Kidney tubule cell (primary cell): Measurements from ENCODE around the gene TSBP1.
A peak's percentile ranks its signal among the peaks of the same experiment; 100 is the strongest.

ENCODE experiments used
- DNase-seq: peaks from one replicate; pipeline ENCODE4 v3.0.0-alpha.2; 2018; ENCODE audit warnings: low spot score

The TSBP1 gene, protein sequence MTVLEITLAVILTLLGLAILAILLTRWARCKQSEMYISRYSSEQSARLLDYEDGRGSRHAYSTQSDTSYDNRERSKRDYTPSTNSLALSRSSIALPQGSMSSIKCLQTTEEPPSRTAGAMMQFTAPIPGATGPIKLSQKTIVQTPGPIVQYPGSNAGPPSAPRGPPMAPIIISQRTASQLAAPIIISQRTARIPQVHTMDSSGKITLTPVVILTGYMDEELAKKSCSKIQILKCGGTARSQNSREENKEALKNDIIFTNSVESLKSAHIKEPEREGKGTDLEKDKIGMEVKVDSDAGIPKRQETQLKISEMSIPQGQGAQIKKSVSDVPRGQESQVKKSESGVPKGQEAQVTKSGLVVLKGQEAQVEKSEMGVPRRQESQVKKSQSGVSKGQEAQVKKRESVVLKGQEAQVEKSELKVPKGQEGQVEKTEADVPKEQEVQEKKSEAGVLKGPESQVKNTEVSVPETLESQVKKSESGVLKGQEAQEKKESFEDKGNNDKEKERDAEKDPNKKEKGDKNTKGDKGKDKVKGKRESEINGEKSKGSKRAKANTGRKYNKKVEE

DNA sequence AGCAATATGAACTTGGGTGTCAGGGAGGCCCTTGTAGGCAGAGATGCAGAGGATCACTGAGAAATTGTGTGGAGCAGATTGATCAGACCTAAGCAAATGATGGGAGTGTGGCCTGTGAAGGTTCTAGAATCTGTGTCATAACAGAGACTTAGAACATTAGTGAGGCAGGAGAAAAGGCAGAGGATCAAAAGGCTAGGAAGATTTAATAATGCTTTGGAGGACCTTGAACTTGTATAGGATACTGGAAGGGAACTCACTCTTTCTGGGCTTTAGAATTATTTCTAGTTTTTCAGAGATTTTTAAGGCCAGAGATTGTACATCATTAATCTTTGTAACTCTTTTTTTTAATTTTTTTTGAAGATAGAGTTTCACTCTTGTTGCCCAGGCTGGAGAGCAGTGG lies at the start of gene TSBP1:
TSBP1 (minus strand) TSS at position 101 of the 400 bp plus-strand sequence. CDS start 197 bp downstream, outside the sequence.
- DNase-seq = no peak

DNA sequence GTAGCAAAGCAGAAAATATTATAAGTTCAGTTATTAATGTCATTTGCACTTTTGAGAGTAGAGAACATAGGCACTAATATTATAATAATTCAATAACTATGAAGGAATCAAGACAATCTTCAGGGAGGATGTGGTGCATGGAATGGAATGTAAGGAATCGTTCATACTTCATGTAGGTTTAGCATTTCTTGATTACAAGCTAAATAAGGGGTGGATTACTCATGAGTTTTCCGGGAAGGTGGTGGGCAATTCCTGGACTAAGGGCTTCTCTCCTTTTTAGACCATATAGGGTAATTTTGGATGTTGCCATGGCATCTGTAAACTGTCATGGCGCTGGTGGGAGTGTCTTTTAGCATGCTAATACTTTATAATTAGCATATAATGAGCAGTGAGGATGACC lies 44.3 kb upstream of the TSBP1 start:
- no peak for DNase-seq

DNA sequence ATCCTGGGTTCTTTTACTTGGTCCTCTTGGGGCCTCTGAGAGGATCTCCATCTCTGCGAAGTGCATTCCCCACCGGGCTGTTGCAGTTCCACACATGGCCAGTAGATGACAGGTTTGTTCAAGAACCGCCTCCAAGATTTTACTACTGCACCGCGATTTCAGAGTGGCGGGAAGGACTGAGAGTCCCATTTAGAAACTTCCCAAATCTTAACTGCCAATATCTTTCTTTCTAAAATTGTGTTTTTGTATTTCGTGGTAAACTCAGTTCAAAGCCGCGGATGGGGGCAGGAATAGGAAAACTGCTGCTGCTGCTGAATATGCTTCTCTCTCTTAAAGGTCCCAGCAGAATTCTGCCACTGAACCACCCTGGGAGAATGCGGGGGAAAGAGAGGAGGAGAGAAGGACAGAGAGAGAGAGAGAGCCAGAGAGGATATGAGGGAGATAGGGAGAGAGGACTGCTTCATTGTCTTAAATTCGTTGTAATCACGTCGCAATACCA lies 43.9 kb upstream of the TSBP1 start:
- DNase-seq = peak; percentile 62

DNA sequence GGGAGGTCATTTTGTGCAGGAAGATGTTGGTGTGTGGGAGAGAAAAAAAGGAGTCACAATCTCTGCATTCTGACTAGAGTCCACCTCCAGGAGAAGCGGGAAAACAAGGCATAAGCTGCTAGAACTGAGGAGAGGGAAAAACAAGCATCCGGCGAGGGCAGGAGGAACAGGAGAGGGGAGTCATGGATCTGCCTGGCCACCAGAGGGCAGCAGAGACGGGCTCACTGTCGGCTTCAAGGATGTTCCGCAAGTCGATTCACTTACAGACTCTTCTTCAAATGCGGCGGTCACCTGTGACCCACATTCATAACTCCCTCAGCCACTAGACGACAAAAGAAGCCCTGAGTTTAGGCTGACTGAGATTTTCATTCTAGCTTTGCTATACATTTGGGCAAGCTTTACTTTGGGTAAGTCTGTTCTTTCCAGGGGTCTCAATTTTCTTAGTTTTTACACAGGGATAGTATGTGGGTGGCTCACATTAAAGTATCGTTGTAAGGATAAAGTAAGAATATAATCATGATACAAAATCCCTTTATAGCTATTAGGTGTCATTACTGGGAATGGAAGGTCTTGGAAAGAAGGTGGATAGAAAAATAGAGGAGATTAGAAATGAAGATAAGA lies 41.8 kb upstream of the TSBP1 start:
- peak; percentile 74 for DNase-seq

DNA sequence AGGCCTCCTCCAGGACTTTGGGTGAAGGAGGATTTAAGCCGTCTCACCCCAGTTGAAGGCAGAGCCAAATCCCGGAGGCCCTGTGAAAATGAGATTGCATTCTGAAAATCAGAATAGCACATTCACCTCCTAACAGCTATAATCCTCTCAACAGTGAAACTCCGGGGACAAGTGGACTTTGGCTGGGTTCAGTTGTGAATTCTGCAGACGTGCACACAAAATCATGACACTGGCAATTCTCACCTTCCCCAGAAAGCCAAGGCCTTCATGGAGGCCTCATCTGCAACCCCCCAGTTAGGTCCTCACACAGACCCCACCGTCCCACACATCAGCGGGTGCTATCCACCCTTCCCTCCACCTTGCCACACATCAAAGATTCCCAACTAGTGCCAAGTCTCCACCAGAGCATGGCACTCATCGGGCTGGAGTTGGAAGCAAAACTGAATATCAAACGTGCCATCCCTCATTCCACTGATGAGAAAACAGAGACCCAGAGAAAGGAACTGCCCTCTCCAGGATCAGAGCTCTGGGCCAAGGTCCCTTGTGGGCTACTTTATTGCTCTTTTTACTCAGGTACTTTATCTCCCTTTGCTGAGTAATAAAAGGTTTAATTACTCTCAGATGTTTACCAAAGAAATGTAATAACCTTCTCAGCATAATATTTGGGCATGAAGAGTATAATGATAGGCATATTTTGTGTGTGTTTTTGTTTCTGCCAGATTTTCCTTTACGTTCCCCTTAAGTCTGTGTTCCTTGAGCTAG lies 40.0 kb upstream of the TSBP1 start:
- no peak for DNase-seq

DNA sequence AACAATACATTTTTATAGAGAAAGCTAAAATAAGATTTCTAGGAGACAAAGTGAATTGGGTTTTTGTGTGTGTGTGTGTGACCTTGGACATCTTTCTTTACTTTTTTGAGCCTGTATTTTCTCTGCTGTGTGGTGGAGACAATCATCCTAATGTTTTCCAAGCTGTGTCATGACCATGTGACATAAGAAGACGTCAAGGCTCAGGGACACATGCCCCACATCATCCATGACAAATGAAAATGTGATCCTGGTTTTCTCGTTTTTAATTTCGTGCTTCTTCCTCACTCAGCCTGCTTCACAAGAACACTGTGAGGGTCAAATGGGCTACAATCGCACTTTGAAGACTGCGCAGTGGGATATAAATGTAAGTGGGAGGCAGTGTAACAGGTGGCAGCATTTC lies 39.2 kb upstream of the TSBP1 start:
- no peak for DNase-seq

DNA sequence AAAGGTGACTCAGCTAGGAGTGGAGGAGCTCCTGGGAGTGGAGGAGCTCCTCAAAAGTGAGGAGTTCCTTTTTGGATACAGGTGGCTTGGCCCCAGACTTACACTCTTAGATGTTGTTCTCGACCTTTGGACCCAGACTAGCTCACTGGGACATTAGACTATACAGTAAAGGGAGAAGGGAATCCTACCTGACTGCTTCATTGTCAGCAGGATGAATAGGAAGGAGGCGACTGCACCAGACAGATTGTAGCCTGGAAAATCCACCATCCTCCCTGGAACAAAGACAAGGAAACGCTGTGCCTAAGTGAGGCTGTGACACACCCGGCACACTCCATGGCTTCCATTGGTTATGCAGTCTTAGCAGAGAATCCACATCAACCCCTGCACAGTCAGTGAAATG lies 35.2 kb upstream of the TSBP1 start, which contains the start of gene BTNL2:
BTNL2 (minus strand) TSS at position 325 of the 400 bp plus-strand sequence; CDS start at position 267, 58 bp downstream.
- DNase-seq = no peak

DNA sequence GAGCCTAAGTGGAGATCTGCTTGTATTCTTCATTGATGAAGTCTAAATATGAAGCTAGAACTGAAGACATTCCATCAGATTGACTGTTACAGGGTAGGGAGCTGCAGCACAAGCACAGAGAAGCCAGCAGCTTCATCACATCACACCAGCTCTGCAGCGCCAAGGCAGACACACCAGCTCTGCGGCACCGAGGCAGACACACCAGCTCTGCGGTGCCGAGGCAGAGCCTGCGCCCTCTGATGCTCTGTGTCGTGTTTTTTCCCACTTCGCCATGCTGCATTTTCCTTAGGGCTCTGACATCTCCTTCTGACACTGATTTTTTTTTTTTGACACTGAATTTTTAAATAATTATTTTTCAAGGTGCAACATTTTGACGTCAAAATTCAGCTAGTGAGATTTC lies 34.5 kb upstream of the TSBP1 start:
- DNase-seq = no peak

DNA sequence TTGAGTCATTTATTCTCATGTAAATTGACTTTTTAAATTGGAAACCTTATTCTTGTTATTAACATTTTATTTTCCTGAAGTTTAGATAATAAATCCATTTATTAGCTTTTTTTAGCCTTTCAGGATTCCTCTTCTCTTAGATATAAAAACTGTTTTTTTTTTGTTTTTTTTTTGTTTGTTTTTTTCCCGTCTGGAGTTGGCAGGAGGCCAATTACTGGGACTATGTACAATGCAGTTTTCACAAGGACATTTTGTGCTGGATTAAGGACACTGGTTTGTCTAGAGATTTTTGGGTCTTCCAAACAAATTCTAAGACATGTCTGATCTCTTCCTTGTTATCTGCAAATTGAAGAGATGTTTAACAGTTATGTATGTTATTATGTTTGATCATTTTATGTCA lies 34.0 kb upstream of the TSBP1 start:
- DNase-seq = no peak

DNA sequence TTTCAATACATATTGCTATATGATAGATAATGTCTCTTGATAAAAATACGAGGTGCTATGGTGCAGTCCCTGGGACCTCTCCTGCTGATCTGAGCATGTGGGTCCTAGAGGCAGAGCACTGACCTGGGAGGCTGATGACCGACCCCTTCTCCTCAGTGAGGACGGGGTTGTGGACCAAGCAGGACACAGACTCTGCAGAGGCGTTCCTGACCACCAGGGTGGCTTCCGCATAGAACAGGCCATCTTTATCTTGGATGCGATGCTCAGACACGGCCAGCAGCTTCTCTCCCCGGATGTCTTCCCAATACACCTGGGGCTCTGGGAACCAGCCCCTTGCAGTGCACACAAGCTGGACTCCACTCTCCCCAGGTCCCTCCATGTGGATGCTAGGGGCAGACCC lies 31.1 kb upstream of the TSBP1 start:
- DNase-seq = no peak

DNA sequence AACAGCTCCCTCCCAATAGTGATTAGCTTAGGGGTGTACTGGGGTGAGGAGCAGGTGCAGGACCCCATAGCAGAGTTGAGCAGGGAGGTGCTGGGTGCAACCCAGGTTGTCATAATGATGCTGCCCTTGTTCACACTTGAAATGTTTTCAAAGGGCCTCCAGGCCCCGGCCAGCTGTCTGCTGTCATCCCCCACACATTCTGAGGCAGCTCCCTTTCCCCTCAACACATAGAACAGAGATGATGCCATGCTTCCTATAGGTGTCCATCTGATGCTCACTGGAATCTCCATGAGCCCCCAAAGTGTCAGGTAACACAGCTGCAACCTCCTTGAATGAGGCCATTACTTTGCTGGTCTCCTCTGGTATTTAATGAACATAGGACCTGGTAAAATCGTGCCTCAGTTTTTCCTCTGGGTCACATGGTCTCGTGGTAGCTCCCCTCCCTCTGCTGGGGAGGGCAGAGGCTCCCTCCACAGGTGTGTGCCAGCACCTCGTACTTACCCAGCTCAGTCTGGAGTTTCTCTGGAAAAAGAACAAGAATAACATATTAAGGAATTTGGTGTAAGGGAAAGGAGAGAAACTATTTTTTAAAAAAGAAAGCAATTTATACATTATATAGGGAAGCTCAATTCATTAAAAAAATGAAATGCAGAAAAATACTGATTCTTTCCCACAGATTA lies 29.7 kb upstream of the TSBP1 start:
- DNase-seq = no peak

DNA sequence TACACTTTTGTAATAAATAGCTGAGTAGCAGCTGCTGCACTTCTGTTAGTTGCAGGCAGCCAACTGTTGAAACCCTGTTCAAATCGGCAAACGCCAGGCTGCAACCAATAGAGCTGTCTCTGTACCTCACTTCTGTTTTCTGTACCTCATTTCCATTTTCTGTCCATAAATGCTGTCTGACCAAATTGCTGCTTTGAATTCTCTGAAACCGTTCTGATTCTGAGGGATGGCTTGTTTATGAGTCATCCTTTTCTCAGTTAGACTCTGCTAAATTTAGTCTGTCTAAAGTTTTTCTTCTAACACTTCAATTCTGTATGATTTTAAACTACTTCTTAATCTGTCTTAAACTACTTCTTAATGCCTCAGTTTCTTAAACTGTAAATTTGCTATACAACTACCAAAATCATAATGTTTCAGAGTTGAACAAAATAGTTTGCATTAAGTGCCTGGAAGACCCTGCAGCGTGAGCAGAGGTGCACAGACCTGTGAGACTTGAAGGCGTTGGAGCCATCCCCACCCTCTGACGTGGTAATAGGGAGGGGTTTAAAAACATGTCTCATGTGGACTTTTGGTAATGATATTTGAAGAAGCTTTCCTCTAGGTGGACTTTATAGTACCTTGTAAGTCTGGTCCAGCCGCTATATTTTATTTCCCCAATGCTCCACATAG lies 25.7 kb upstream of the TSBP1 start:
- DNase-seq = no peak

DNA sequence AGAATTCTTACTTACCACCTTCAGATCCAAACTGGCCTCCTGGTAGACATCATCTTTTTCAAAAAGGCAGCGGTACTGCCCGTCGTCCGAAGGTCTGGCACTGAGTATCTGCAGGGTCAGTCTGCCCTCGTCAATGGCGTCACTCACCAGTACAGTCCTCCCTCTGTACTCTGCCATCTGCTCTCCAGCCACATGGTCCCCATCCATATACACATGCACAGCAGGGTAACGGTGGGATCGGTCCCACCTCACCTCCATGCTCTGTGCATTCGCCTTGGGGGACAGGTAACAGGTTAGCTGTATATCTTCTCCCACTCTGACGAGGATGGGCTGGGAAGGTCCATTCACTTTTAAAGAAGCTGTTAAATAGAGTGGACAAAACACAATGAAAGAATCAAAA lies 24.3 kb upstream of the TSBP1 start:
- no peak for DNase-seq

DNA sequence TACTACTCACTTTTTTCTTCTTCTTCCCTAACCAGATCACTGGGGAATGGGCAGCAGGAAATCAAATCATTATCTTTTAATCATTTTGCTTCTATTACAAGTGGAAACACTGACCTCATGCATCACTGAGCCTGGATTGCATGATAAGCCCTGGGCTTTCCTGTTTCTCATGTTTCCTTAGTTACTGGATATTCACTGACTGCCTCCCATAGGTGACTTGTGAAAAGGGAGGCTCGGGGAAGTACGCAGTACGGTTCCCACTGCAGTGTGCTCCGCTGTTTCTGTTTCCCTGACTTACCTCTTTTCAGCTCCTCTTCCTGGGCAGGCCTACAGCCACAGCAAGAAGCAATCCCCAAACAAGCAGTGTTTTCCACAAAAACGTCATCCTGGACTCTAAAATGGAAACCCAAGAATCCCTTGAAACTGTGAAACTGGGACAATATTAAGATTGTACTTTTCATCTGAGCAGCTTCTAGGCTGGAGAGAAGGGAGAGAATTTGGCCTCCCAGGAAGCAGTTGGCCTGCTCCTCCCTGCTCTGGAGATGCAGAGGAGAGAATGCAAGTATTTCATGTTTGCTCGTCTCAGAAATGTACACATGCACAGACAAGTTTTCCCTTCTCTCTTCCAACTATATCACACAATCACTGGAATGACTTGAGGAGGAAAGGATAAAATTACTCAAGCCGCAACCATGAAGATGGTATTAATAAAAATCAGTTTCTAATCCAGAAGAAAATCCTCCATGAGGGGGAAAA lies 22.1 kb upstream of the TSBP1 start:
- DNase-seq = peak; percentile 73

DNA sequence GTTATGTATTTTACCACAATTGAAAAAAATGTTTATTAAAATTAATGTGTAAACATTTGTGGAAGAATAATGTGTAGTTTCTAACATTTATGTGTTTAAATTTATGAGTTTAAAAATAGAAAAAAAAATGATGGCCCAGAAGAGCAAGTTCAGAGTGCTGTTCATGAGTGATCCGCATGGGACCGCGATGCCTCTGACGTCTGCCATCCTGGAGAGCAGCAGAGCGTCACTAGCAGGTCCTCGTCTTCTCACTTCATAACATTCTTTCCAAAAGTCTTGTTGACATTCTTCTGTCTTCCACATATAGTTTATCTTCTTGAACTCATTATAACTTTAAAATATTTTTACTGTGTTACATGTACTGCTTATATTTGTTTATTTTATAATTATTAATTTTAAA lies 19.8 kb upstream of the TSBP1 start:
- DNase-seq = no peak

DNA sequence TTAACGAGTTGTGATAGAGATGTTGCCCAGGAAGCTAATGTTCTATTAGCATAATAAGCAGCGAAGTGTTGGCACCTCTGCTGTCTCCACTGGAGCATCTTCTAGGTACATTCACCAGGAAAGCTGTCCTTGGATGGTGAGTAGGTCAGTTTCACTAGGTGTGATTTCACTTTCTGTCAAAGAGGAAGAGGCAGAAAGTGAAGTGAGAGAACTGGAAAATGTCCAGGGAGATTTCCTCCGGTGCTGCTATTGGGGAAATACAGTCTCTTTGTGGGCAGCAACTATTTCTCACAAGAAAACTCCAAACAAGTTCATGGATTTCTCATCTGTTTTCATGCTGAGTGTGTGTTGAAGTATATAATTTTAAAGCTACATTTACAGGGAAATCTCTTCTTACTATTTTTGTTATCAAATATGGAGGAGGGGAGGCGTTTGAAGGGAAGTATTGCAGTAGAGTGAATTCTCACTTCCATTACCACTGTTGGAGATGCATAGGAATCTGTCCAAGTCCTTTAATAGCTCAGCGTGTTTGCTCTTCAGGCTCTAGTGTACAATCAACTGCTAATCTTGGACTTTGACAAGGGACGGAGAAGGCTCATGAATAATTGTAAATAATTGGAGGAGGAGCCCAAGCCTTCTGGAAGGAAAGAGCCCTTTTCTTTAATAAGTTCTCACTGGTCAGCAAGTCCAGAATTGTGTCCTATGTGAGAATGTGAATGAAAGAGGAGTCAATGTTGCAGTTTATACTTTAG lies 16.1 kb upstream of the TSBP1 start:
- peak; percentile 20 for DNase-seq

DNA sequence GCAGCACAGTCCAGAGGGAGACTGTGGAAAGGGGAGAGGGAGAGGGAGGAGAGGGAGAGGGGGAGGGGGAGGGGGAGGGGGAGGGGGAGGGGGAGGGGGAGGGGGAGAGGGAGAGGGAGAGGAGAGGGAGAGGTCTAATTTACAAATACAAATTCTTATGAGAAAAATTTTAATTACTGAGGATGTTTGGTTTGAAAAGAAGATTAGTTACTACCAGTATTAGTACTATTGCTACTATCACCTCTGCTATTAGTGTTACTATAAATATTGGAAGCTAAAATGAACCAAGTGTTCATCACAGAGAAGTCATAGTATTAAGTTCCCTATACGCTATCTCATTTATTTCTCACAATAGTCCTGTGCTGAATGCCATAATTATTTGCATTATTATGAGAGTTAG lies 14.3 kb upstream of the TSBP1 start:
- DNase-seq = no peak

DNA sequence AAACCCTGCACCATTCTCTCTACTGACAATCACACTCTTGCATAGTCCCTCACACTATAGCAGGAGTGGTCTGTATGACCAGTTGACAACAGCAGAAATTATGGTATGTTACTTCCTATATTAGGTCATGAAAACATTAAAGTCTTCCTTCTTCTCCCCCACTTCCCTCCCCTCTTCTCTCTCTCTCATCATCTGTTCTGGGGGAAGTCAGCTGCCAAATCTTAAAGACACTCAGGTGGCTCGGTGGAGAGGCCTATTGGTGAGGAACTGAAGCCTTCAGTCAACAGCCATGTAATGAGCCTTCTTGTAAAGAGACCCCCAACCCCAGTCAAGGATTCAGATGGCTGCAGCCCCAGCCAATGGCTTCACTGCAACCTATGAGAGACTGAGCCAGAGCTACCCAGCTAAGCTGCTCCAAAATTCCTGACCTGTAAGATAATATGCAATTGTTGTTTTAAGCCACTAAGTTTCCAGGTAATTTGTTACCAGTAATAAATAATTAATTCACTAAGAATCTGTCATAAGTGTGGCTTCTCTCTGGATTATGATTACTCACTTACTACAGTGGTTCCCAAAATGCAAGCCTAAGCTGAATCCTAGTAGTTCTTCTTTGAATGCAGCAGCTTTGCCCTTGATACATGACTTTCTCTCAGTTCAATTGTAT lies 11.2 kb upstream of the TSBP1 start:
- peak; percentile 78 for DNase-seq

DNA sequence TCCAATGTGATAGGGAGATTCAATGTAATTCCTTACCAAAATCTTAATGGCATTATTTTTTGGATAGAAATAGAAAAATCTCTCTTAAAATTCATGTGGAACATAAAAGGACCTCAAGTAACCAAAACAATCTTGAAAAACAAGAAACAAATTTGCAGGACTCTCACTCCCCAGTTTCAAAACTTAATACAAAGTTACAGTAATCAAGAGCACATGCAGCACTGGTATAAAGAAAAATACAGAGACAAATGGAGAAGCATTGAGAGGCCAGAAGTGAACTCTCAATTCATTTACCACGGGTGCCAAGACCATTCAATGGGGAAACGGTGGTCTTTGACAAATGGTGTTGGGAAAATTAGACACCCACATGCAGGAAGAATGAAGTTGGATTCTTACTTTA lies 7.8 kb upstream of the TSBP1 start:
- DNase-seq = no peak
